Neuronal stem cell (in vitro differentiated cells): ENCODE results near the gene ZMAT3.

Experiments
- DNase-seq: peaks from one replicate; pipeline ENCODE4 v3.0.0-alpha.2; 2013; ENCODE audit warnings: low spot score
- H2AFZ ChIP-seq: one replicate; pipeline ENCODE4 v1.6.1; 2013; ENCODE audit warnings: mild to moderate bottlenecking, low read length, inconsistent platforms
- H2AK5ac ChIP-seq: 2 replicates; pipeline ENCODE4 v1.6.1; 2013; ENCODE audit warnings: low read depth, mild to moderate bottlenecking, inconsistent platforms, low read length, moderate library complexity, mixed read lengths
- H2BK120ac ChIP-seq: 2 replicates; pipeline ENCODE4 v1.6.1; 2013; ENCODE audit warnings: low read depth, mild to moderate bottlenecking, inconsistent platforms, low read length, moderate library complexity, mixed read lengths
- H2BK12ac ChIP-seq: one replicate; pipeline ENCODE4 v1.6.1; 2013; ENCODE audit warnings: low read length, inconsistent platforms
- H2BK15ac ChIP-seq: 2 replicates; pipeline ENCODE4 v1.6.1; 2013; ENCODE audit warnings: mild to moderate bottlenecking, low read length, inconsistent platforms, mixed read lengths
- H2BK5ac ChIP-seq: one replicate; pipeline ENCODE4 v1.6.1; 2013; ENCODE audit warnings: inconsistent platforms, mild to moderate bottlenecking, low read length, moderate library complexity
- H3K14ac ChIP-seq: one replicate; pipeline ENCODE4 v1.6.1; 2013; ENCODE audit warnings: low read length, inconsistent platforms
- H3K18ac ChIP-seq: 2 replicates; pipeline ENCODE4 v1.6.1; 2013; ENCODE audit warnings: low read length, inconsistent platforms
- H3K23ac ChIP-seq: 2 replicates; pipeline ENCODE4 v1.6.1; 2013; ENCODE audit warnings: low read depth, mild to moderate bottlenecking, mixed read lengths, low read length, inconsistent platforms; ENCODE audit not compliant: poor library complexity
- H3K27ac ChIP-seq: replicated peaks from 3 replicates; pipeline ENCODE4 v1.5.1; 2013; ENCODE audit warnings: low read length, inconsistent platforms
- H3K27me3 ChIP-seq, 3 experiments: 2 replicates each; pipeline ENCODE4 v1.6.1; 2013; ENCODE audit warnings: low read length in 3 of 3, mild to moderate bottlenecking in 2 of 3, inconsistent platforms in 1 of 3, low read depth in 1 of 3, mixed read lengths in 1 of 3, moderate library complexity in 1 of 3; ENCODE audit not compliant: control insufficient read depth in 3 of 3, insufficient read depth in 3 of 3
- H3K36me3 ChIP-seq, 2 donors: replicated peaks in 1 of 2; 2 replicates each; pipeline ENCODE4 v1.6.1; 2013; ENCODE audit warnings: low read length in 2 of 2; ENCODE audit not compliant: control insufficient read depth in 2 of 2, insufficient read depth in 2 of 2
- H3K4ac ChIP-seq: 2 replicates; pipeline ENCODE4 v1.6.1; 2013; ENCODE audit warnings: inconsistent platforms, mild to moderate bottlenecking, low read length, moderate library complexity
- H3K4me1 ChIP-seq, 2 donors: 1 replicate in 1 of 2; 2 replicates in 1 of 2; pipeline ENCODE4 v1.6.1; 2013; ENCODE audit warnings: low read length in 2 of 2, low read depth in 1 of 2; ENCODE audit not compliant: control insufficient read depth in 2 of 2, insufficient read depth in 1 of 2
- H3K4me2 ChIP-seq: one replicate; pipeline ENCODE4 v1.6.1; 2013; ENCODE audit warnings: mild to moderate bottlenecking, low read length, inconsistent platforms; ENCODE audit not compliant: insufficient read depth, poor library complexity, severe bottlenecking
- H3K4me3 ChIP-seq, 2 donors: 2 replicates each; pipeline ENCODE4 v1.5.1; 2013; ENCODE audit warnings: low read length in 2 of 2, mild to moderate bottlenecking in 2 of 2, inconsistent platforms in 1 of 2, moderate library complexity in 1 of 2
- H3K79me1 ChIP-seq: one replicate; pipeline ENCODE4 v1.6.1; 2013; ENCODE audit warnings: low read depth, mild to moderate bottlenecking, inconsistent platforms, low read length, moderate library complexity
- H3K9ac ChIP-seq: one replicate; pipeline ENCODE4 v1.6.1; 2013; ENCODE audit warnings: mild to moderate bottlenecking, low read depth, low read length, inconsistent platforms; ENCODE audit not compliant: poor library complexity
- H3K9me3 ChIP-seq, 2 donors: replicated peaks in 1 of 2; 2 replicates each; pipeline versions ENCODE3 to v1.6.1; 2013; ENCODE audit warnings: low read length in 2 of 2, mild to moderate bottlenecking in 2 of 2, inconsistent platforms in 1 of 2, low read depth in 1 of 2, mixed read lengths in 1 of 2, moderate library complexity in 1 of 2; ENCODE audit not compliant: control insufficient read depth in 2 of 2, insufficient read depth in 1 of 2
- H4K8ac ChIP-seq: one replicate; pipeline ENCODE4 v1.6.1; 2013; ENCODE audit warnings: low read depth, mild to moderate bottlenecking, inconsistent platforms, low read length, moderate library complexity
- H4K91ac ChIP-seq: one replicate; pipeline ENCODE4 v1.6.1; 2013; ENCODE audit warnings: low read length, low read depth, mild to moderate bottlenecking, inconsistent platforms; ENCODE audit not compliant: poor library complexity
- WGBS, 2 donors: extraction: QIAGEN DNeasy Blood & Tissue Kit; methylation state at CpG; one replicate each; pipeline ENCODE4 v1.1.7; 2013; ENCODE audit warnings: missing lambda C conversion rate in 2 of 2, mixed read lengths in 1 of 2; ENCODE audit not compliant: insufficient read length in 2 of 2, insufficient replicate concordance in 1 of 2; ENCODE audit errors: extremely low coverage in 2 of 2; 5-methylcytosine and 5-hydroxymethylcytosine counted together

ZMAT3 gene

DNA sequence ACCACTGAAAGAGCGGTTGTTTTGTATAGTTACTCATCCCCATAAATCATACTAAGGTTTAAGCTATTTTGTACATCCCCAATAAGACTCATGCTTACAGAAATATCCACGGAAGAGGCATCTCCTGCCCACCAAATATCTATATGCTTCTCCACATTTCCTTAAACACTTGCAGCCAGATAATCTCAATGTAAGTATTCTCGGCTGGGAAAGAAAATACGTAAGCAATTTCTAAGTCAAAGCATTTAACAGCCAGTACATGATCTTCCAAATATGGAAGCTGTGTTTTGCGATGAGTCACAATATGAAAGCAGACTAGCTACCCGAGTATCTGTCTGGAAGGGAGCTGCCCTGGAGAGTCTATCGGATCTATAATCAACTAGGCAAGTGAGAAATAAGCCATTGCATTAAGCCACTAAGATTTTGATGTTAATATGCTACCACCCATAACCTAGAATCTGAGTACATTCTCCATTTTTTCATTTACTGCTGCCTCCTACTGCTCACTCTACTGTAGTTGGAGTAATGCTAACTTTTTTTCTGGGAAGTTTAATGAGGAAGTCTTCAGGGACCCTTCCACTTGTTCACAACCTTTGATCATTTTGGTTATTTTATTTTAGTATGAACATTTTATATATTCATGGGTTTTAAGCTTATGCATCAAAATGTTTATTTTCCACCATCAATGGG, 26.9 kb upstream of the ZMAT3 start:
- no peak overlapping the region for H3K9ac ChIP-seq
- H3K4me2 ChIP-seq = no peak overlapping the region
- H2AK5ac ChIP-seq = no peak overlapping the region
- no peak overlapping the region for H3K4me3 ChIP-seq
- DNase-seq = no peak
- no peak overlapping the region for H3K27ac ChIP-seq
- no peak overlapping the region for H3K18ac ChIP-seq
- H2BK5ac ChIP-seq = no peak overlapping the region
- no peaks in the 10 kb centered on the region for H3K4me1 ChIP-seq
- H3K79me1 ChIP-seq = no peaks in the 10 kb centered on the region
- no peak overlapping the region for H3K23ac ChIP-seq
- no CpG with 5 or more reads among the region's 7 CpGs for WGBS, 2 donors
- no peak overlapping the region for H2AFZ ChIP-seq
- H3K36me3 ChIP-seq = no peaks in the 10 kb centered on the region
- no peak overlapping the region for H2BK12ac ChIP-seq
- H3K27me3 ChIP-seq = peaks cover 0 to 16% (median 0%) of the 10 kb centered on the region in 3 experiments
- H3K9me3 ChIP-seq = peaks cover 0 to 2% of the 10 kb centered on the region in 2 donors
- H3K4ac ChIP-seq = no peak overlapping the region
- H4K91ac ChIP-seq = no peak overlapping the region
- H2BK15ac ChIP-seq = no peak overlapping the region
- no peak overlapping the region for H4K8ac ChIP-seq
- H2BK120ac ChIP-seq = no peak overlapping the region
- H3K14ac ChIP-seq = no peak overlapping the region

DNA sequence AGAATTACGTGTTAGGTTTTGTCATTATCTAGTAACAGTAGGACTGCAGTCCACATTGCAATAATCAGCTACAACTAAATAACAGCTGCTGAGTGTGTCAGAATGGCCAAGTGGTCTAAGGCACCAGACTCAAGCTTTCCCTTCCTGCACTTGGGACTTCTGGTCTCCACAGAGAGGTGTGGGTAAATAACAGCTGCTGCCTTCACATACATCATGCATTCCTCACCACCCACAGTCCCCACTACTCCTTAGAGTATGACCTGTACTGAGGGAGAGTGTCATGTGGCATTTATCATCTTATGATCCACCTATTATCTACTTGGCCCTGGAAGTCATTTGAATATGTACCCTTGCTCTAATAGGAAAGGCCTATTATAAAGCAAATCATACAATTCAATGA, 22.2 kb upstream of the ZMAT3 start:
- Histone ChIP-seq H3K4me1 (no peaks in the 10 kb centered on the region), H3K9me3 (no peaks in the 10 kb centered on the region), H3K4me3 (peak overlapping the region in 1 of 2 donors; percentile 64), H3K14ac (no peak overlapping the region), H3K27me3 (peaks cover 0 to 3% (median 0%) of the 10 kb centered on the region in 3 experiments), H2AFZ (no peak overlapping the region), H4K91ac (no peak overlapping the region), H3K4me2 (no peak overlapping the region), H2AK5ac (no peak overlapping the region), H3K36me3 (no peaks in the 10 kb centered on the region), H4K8ac (no peak overlapping the region), H2BK5ac (no peak overlapping the region), H3K4ac (no peak overlapping the region), H3K9ac (peak overlapping the region; percentile 24), H3K18ac (no peak overlapping the region), H3K79me1 (no peaks in the 10 kb centered on the region), H3K27ac (no peak overlapping the region), H2BK12ac (no peak overlapping the region), H3K23ac (no peak overlapping the region), H2BK120ac (no peak overlapping the region), H2BK15ac (no peak overlapping the region)
- WGBS, 2 donors = no CpG with 5 or more reads among the region's 1 CpG
- no peak for DNase-seq

DNA sequence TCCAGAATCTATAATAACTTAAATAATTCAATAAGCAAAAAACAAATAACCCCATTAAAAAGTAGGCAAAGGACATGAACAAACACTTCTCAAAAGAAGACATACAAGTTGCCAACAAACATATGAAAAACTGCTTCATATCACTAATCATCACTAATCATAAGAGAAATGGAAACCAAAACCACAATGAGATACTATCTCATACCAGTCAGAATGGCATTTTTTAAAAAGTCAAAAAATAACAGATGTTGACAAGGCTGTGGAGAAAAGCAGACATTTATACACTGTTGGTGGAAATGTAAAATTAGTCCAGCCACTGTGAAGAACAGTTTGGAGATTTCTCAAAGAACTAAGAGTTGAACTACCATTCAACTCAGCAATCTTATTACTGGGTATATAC, 19.5 kb upstream of the ZMAT3 start:
- Histone ChIP-seq H3K36me3 (no peaks in the 10 kb centered on the region), H3K9ac (no peak overlapping the region), H3K9me3 (no peaks in the 10 kb centered on the region), H3K4me2 (no peak overlapping the region), H2AFZ (no peak overlapping the region), H2BK15ac (no peak overlapping the region), H3K27me3 (no peaks in the 10 kb centered on the region), H4K91ac (no peak overlapping the region), H3K23ac (no peak overlapping the region), H2AK5ac (no peak overlapping the region), H3K79me1 (no peaks in the 10 kb centered on the region), H3K4me1 (no peaks in the 10 kb centered on the region), H4K8ac (no peak overlapping the region), H3K27ac (no peak overlapping the region), H2BK120ac (no peak overlapping the region), H3K18ac (no peak overlapping the region), H2BK12ac (no peak overlapping the region), H3K14ac (no peak overlapping the region), H3K4ac (no peak overlapping the region), H3K4me3 (no peak overlapping the region), H2BK5ac (no peak overlapping the region)
- DNase-seq = no peak

DNA sequence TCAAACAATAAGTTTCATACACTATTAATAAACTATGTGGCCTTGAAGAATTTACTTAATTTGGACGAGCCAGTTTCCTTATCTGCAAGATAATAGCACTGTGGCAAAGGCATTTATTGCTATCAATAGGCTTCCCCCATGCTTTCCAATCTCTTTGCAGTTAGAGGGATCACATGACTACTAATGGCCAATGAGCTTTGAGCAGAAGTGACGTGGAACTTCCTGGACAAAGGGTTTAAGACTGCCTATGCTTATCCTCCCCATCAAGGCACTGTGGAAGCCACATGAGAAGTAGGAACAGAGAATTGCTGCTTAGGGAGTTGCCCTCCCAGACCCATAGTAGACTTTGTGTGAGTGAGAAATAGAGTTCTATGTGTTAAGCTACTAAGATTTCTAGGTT, 16.7 kb upstream of the ZMAT3 start:
- Histone ChIP-seq H3K4me3 (no peak overlapping the region), H3K18ac (no peak overlapping the region), H3K4me1 (no peaks in the 10 kb centered on the region), H2BK5ac (no peak overlapping the region), H3K14ac (no peak overlapping the region), H3K23ac (no peak overlapping the region), H3K9me3 (no peaks in the 10 kb centered on the region), H3K4me2 (no peak overlapping the region), H3K27me3 (no peaks in the 10 kb centered on the region), H2BK120ac (no peak overlapping the region), H3K9ac (no peak overlapping the region), H3K4ac (no peak overlapping the region), H3K36me3 (no peaks in the 10 kb centered on the region), H2BK12ac (no peak overlapping the region), H3K79me1 (no peaks in the 10 kb centered on the region), H2BK15ac (no peak overlapping the region), H4K8ac (no peak overlapping the region), H4K91ac (no peak overlapping the region), H2AK5ac (no peak overlapping the region), H2AFZ (peak overlapping the region; percentile 75), H3K27ac (no peak overlapping the region)
- DNase-seq = no peak
- no CpG with 5 or more reads among the region's 2 CpGs for WGBS, 2 donors
